Measurements from ENCODE around the gene SKAP1.
"Not testable (repeated sequence)": the region's sequence is repeated elsewhere in the genome, so short reads cannot be mapped to it uniquely, and the experiment has no call there.

The SKAP1 gene

GRCh38 chr17:48363161-48363560 is 66.9 kb downstream of the SKAP1 start:
- no peak for DNase-seq

GRCh38 chr17:48360861-48361633 is 69.0 kb downstream of the SKAP1 start:
- DNase-seq, result not testable (repeated sequence)

- no peak for DNase-seq
Measured at GRCh38 chr17:48357779-48358602, 72.0 kb downstream of the SKAP1 start.

DNA sequence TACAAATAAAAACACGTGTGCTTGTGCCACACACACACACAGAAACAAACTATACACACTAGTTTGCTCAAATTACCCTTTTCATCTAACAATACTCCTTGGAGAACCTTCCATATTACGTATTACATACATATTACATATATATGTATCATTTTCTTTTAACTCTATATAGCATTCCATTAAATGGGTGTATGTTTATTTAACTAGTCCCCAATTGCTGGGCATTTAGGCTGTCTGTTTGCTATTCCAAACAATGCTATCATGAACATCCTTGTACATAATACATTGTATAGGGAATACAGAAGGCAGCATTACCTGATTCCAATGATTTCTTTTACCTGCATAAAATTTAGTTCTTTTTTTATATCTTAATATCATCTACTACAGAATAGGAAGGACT is 73.1 kb downstream of the SKAP1 start:
- no peak for DNase-seq

DNA sequence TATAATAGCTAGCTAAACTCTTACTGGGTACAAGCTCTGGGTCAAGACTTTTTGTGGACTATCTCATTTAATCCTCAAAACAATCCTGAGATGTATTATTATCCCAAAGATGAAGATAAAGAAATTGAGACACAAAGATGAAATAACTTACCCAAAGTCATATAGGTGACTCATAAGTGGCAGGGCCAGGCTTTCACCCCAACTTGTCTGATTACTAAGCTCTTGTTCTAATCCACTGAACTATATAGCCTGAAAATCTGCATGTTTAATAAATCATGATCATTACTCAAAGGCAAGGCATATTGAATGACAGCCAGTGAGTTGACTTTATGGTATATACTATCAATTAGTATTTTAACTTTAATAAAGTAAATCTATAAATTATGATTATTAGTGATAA is 77.4 kb downstream of the SKAP1 start:
- DNase-seq, result no peak

- DNase-seq, result no peak
Measured at GRCh38 chr17:48351911-48352332, 78.1 kb downstream of the SKAP1 start.

- no peak for DNase-seq
Measured at GRCh38 chr17:48348352-48348751, 81.7 kb downstream of the SKAP1 start.

DNA sequence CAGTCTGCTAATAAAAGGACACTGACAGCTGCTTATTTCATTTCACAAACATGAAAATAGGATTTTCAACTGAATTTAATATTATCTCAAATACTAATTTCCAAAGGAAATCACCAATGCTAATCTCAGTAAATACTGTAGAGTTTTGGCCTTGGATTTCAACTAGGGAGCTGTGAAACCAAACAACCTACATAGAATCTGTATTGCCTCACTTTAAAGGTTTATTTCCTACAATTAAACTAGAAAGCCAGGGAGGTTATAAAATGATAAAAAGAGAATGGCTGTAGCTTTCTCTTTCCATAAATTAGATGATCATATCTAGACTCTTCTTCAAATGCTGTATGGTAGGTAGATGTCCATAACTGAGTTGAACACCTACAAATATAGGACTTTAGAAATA is 82.8 kb downstream of the SKAP1 start:
- DNase-seq, result no peak

- no peak for DNase-seq
Measured at GRCh38 chr17:48344251-48344650, 85.8 kb downstream of the SKAP1 start.

- no peak for DNase-seq
Measured at GRCh38 chr17:48340916-48341315, 89.1 kb downstream of the SKAP1 start.

DNA sequence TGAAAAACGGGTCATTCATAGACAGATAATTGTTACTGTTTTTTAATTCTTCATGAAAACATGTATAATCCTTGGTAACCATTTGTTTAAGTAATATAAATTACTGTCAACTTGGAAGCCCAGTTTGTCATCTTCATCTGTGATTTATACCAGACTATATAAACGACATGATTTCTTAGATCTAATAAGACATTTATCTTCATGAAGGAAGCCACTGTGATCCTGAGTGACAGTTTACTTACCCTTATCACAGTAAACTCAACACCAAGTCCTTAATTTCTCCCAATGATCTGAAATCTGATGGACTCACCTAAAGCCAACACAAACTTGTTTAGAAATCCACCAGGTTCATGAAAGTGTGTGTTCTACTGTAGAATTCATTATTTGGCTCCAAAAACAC is 91.3 kb downstream of the SKAP1 start:
- DNase-seq, result no peak

DNA sequence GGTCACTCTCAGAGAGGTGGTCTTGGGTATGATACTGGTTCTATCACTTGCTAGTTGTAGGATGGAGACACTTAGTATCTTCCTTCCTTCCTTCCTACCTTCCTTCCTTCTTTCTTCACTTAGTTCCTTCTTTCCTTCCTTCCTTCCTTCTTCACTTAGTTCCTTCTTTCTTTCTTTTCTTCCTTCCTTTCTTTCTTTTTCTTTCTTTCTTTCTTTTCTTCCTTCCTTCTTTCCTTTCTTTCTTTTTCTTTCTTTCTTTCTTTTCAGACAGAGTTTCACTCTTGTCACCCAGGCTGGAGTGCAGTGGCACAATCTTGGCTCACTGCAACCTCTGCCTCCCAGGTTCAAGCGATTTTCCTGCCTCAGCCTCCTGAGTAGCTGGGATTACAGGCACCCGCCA is 92.1 kb downstream of the SKAP1 start:
- DNase-seq, result not testable (repeated sequence)

DNA sequence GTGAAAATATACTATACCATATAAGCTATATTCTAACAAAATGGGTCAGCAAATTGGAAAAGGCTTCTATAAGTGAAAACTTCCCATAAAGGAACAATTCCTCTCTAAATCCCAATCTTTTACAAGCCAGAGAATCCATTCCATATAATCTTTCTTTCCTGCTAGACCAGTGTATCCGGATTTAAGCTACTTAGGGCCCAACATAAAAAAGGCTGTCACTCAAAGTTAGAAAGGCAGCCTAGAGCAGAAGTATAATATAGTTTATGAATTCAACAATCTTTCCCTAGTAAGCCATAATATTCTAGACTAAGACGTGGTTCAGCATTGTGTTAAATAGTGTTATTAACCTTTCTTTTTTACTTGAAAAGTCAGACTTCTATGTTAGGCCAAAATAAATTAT is 93.0 kb downstream of the SKAP1 start:
- DNase-seq, result no peak

DNA sequence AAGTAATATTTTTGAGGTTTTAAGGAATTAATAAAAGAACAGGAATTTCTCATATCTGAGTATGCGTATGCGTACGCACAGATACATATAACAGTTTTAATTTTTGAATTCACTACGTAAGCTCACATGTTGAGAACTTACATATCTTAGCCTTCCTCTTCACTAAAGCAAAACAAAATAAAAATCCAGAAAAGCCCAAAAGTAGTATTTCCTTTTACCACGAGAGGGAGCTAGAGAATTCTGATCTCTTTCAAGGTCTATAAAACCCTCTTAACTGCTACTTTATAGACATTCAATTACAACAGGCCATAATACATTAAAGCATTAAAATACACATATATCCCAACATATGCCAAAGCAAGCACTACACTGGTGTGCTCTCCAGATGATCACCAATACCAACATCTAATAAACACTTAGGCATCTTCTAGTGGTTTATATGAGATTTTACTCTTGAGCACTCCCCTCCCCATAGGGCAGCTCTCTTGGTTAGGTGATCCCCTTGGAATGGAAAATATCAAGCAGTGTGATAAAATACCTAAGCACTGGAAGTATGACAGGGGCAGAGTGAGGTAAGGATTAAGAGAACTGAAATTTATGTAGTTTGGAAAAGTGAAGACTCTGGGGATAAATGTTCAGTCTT is 94.0 kb downstream of the SKAP1 start:
- DNase-seq, result no peak

DNA sequence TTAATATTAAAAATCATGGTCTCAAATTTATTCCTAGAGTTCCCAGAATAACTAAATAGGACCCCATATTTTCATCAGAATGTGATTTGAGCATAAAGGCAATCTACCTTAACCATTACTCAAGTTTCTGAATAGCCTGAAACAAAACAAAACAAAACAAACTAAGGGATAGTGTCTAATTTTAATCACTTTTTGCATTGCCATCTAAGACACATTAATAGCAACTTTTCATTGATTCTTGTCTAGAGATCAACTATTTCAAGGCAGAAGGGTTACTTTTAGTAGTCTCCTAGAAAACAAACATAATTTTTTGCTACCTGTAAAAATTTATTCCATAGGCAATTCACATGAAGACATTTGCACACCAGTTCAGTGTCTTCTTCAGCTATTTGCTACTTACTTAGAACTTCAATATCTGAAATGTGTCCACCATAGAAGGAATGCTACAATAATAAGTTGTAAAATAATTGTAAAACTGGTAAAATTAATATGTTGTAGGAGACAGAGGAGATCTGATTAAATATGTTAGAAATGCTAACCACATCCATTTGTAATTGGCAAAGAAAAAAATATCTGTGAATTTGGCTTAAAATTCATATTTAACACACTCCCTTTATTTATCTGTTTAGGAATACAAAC is 94.7 kb downstream of the SKAP1 start:
- no peak for DNase-seq

DNA sequence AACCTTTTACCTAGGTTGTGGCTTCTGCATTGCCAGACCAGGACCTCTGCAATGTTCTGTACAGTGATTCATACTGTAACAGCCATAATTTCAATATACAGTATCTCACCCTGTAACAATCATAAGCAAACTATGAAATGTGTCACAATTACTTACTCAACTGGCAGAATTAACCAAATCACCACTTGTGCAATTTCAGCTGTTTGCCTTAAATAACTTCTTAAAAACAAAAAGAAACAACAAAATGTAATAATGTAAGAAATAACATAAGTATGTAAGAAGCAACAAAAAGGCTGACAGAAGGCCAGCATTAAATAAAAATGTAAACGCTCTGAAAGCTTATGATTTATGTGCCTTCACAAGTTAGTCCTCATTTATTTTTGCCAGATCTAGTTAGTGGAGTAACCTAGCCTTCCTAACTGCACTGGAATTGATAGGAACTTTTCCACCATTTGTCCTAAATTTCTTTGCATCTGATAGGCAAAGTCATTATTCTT is 96.9 kb downstream of the SKAP1 start:
- no peak for DNase-seq

- DNase-seq, result no peak
Measured at GRCh38 chr17:48330887-48331286, 99.1 kb downstream of the SKAP1 start.

- DNase-seq, result no peak
Measured at GRCh38 chr17:48330421-48330820, 99.6 kb downstream of the SKAP1 start.

GRCh38 chr17:48328457-48328856 is 101.6 kb downstream of the SKAP1 start:
- DNase-seq, result no peak

DNA sequence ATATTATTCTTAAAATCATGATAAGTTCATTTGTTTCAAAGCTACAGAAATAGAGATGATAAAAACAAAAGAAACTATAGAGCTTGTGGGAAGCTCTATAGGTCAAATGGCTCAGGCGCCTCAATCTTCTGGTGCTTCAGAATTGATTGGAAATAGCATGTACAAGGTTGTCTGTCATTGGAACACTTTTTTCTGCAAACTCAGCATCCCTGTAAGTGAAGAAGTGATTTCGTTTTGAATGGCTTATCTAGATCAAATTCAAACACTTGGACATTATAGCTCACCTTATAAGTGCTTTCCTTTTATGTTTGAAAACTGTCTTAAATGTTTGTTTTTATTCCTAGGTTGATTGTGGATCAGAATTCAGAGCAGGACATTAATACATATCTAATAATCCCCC is 103.7 kb downstream of the SKAP1 start:
- DNase-seq, result no peak

GRCh38 chr17:48322060-48322459 is 108.0 kb downstream of the SKAP1 start:
- DNase-seq, result no peak

DNA sequence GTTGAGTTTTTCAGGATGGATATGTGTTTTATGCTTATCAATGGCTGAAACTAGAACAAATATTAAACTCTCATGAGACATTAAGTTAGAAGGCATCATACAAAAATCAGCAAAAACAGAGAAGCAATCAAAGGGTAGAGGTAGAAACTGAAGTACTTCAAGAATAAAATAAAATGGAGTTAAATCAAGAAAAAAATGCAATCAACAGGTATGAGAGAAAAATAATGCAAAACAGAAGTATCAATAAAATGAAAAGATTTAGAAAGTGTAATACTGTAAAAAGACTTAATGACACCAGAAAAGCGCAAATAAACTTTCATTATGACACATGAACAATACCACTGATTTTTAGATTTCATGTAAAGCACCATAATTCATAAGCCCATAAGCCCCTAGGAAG is 112.3 kb downstream of the SKAP1 start:
- no peak for DNase-seq

GRCh38 chr17:48314716-48315115 is 115.3 kb downstream of the SKAP1 start:
- no peak for DNase-seq
